HG02798 (cell line): Measurements from ENCODE around the gene LY6G5C.
A peak's percentile ranks its signal among the peaks of the same experiment; 100 is the strongest.

ENCODE experiments used
- ATAC-seq: cut with Tn5 transposase; IDR thresholded peaks from one replicate; pipeline ENCODE4 v1.9.1; 2021; ENCODE audit warnings: mild to moderate bottlenecking; ENCODE audit not compliant: unreplicated experiment, poor library complexity

Gene LY6G5C

DNA sequence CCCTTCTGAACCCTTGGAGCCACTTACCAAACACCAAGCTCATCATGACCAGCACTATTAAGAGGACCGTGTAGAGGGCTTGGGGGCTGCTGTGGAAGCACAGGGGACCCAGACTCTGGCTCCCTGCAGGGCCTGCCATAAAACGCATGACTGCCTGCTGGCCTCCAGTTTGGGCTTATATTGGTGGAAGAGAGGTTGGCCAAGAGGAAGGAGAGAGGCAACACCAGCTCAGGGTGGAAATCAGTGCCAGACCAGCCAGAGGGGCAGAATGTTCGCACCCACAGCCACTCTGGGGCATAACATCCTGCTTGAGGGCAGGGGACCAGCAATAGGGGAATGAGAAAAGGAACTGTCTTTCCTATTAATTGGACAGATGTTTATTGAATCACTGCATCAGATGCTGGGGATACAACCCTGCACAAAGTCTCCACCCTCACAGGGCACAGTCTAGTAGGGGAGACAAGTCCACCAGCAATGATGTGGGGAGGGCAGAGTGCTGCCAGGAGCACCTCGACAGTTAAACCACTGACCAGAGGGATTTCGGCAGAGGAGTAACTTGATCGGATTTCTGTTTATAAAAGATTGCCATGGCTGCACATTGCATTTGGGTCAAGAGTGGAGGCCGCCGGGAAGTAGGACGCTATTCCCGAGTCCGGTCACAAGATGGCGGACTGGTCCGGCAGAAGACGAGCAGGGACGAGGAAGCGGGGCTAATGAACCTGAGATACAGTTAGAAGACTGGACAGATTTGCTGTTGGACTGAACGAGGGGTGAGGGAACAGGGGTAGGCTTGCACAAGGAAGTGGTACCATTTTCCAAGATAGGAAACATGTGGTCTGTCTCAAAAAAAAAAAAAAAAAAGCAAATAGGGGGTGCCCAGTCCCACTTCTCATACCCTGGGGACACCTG, at the start of gene LY6G5C:
Gene LY6G5C, minus strand, starts transcription at position 842 of the 909 bp plus-strand sequence. Its CDS starts 694 bp downstream, at position 148.
- ATAC-seq, result peak; percentile 54

GRCh38 chr6:31729979-31730630, 49.2 kb upstream of the LY6G5C start:
- ATAC-seq, result no peak

DNA sequence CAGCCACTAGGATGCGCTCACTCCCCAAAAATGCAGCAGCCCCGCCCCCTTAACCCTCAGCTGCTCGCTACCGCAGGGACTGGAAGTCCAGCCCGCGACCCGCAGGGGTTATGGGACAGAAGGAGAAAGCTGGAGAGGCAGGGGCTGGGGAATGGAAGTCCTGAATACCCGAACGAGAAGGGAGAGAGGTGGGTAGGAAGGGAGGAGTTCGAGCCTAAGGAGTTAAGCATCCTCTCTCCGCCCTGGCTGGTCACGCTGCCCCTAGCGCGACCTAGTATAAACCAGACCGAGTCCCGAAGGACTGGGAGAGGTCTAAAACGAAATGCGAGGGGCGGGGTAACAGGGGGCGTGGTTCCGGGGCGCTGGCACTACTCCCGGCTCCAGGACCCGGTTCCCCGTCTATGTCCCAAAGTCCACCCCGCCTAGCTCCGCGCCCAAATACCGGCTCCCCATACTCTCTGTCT, 48.7 kb upstream of the LY6G5C start:
- ATAC-seq, result peak; percentile 60

GRCh38 chr6:31728767-31729514, 48.1 kb upstream of the LY6G5C start, which contains the start of gene DDAH2:
Gene DDAH2 (minus strand): TSS chr6:31729299. CDS start chr6:31729161, 138 bp downstream.
- ATAC-seq, result no peak

- ATAC-seq, result no peak
Observed at GRCh38 chr6:31727717-31728671, 47.1 kb upstream of the LY6G5C start.

DNA sequence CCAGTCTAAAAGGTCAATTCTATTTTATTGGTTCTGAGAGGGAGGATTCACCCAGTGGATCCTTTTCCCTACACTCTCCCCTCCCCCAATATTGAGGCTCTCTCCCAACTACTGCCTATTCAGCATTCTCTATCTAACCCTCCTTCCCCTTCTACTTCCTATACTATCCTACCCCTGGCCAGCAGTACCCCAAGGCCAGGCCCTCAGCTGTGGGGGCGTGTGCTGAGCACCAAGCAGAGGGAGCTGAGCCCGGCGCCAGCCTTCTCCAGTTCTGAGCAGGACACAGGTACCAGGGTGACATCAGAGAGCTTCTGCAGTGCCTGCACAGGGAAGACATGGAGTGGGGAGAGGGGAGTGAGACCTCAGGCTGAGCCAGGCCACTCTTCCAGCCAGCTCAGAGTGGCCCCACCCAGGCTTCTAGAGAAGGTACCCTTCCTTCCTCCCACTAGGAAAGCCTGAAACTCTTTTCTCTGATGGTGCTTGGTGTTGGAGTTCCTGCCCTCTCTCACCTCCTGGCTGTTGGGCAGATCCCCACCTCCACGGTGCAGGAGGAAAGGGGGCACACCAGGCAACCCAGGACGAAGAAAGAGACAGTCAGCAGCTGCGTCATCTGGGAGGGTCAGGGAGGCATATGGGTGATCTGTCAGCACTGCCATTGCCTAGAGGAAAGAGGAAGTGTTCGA, 46.3 kb upstream of the LY6G5C start:
- no peak for ATAC-seq

DNA sequence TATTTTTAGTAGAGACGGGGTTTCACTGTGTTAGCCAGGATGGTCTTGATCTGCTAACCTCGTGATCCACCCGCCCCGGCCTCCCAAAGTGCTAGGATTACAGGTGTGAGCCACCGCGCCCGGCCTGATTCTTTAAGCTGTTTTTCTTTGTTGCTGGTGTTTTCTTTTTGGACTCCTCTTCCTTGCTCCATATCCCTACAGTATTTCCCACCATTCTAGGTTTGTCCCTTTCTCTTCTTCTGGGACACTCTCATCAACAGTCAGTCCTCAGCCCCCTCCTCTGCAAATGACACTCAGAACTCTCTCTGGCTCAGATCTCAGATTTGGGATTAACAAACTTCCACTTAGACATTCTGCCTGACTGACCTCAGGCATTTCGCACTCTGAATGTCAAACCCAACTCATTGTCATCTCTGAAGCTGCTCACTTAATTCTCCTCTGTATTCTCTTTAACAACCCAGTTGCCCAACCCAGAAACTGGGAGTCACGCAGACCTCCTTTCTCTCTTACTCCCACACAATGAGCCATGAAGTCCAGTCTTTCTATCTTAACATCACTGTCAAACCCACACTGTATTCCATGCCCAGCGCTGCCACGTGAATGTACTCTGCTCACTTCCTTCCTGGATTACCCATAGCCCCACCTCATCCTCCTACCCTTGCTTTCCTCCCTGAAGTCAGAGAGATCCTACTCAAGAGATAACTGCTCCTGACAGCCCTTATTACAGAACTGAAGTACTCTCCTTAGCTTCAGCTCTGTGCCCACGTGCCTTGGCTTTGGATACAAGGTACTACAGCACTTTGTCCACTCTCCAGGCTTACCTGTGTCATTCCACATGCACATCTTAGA, 44.9 kb upstream of the LY6G5C start:
- no peak for ATAC-seq

DNA sequence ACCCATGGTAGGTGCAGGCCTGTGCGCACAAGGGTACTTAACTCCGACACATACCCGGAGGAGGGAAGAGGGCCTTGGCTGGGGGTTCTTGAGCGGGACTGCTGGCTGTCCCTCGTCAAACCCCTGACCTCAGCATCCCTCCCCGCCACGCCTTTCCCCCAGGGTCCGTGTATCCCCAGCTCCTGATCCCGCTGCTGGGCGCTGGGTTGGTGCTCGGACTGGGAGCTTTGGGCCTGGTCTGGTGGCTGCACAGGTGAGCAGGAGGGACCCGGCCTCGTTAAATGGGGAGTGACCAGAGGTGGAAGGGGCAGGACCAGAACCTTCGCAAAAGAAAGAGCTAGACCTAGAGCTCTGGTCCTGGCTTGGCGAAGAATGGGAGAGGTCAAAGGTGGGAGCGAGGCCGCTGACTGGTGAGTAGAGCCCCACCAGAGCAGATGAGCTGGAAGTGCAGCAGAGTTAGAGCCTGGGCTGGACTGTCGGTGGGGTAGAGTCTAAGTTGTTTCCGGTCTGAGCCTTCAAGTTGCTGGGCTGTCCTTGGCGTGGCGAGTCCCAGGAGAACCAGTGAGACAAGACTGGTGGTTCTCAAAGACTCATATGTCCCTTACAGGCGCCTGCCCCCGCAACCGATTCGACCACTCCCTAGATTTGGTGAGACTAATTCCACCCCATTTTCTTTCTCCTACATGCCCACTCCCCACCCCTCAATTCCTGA, 43.3 kb upstream of the LY6G5C start:
- no peak for ATAC-seq

DNA sequence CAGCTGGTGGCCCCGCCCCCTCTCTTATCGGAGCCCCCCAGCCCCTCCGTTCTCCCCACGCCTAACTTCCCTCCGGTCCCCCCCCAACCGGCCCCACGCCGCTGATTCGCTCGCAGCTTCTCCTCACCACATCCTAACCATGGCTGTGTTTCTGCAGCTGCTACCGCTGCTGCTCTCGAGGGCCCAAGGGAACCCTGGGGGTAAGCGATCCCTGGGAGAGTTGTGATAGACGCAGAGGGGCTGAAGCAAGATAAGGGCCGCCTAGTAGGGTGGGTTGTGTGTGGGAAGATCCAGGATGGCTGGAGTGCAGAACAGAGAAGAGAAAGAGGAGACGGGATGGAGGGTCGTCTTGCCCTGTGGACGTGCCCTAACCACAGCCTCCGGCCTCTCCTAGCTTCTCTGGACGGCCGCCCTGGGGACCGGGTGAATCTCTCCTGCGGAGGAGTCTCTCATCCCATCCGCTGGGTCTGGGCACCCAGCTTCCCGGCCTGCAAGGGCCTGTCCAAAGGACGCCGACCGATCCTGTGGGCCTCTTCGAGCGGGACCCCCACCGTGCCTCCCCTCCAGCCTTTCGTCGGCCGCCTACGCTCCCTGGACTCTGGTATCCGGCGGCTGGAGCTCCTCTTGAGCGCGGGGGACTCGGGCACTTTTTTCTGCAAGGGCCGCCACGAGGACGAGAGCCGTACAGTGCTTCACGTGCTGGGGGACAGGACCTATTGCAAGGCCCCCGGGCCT, 42.5 kb upstream of the LY6G5C start, which contains the start of gene MPIG6B:
Gene MPIG6B, plus strand, starts transcription at position 129 of the 735 bp plus-strand sequence. Its CDS starts 11 bp downstream, at position 140.
- ATAC-seq, result no peak

GRCh38 chr6:31722173-31722572, 41.3 kb upstream of the LY6G5C start:
- ATAC-seq, result no peak

- ATAC-seq, result no peak
Observed at GRCh38 chr6:31721351-31722020, 40.6 kb upstream of the LY6G5C start, which contains the start of gene LY6G6C. Gene LY6G6C (minus strand): TSS chr6:31721746. CDS start chr6:31721679, 67 bp downstream.

GRCh38 chr6:31720196-31720770, 39.4 kb upstream of the LY6G5C start:
- ATAC-seq, result no peak

DNA sequence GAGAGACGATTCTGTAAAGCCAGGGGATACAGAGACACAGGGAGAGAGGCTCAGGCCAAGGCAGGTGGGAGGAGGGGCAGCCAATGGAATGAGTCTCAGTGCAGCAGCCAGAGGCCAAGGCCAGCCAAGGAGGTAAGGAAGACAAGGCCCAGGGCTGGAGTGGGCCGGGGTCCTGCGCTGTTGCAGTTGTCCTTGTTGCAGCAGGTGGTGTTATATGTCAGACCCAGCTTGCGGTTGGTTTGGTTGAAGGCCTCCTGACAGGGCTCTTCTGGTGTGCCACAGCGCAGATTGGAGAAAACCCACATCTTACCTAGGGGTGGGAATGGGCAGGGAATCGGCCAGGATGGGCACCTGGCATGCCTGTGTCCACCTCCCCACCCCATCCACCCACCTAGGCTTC, 38.1 kb upstream of the LY6G5C start:
- no peak for ATAC-seq

- no peak for ATAC-seq
Observed at GRCh38 chr6:31718265-31718664, 37.4 kb upstream of the LY6G5C start.

GRCh38 chr6:31717499-31718222, 36.8 kb upstream of the LY6G5C start:
- ATAC-seq, result no peak
